K562 (cell line): ENCODE results near the gene SPAG16. TPM values are rescaled to one million over a fixed set of nuclear protein-coding genes. Genes with fewer than 3 reads are reported as not detected.

Experiments used
- ATAC-seq: fragments of 200-7000 bp; cut with Tn5 transposase; 3 replicates; pipeline ENCODE4 v1.9.1; 2020; ENCODE audit warnings: moderate library complexity
- BruUV-seq: library from RNA; stranded (reverse); fragments of 400-500 nt; replicated peaks from 2 replicates; lab custom pipeline; 2021; lab: Mats Ljungman, UMichigan
- CTCF ChIA-PET: fragments of 300-600 bp; formaldehyde crosslinking; extraction: SDS; loops from one replicate; lab custom pipeline; 2021; ENCODE audit warnings: low intra/inter-chr PET ratio; lab: Yijun Ruan, JAX
- POLR2A ChIA-PET: fragments of 300-600, 350-650 bp; sonication (Branson Sonifier 250); formaldehyde crosslinking; extraction: SDS; loops from one replicate; lab custom pipeline; 2021; ENCODE audit warnings: antibody characterized with exemption, inconsistent platforms; lab: Yijun Ruan, JAX
- DNase-seq, 4 experiments: peaks; one replicate each; pipeline versions ENCODE4 v3.0.0 to v3.0.0-alpha.2; 2011 to 2018; ENCODE audit warnings: low spot score in 3 of 4, mixed read lengths in 3 of 4; ENCODE audit errors: extremely low read depth in 1 of 4
- FAIRE-seq: peaks from 2 replicates; lab custom pipeline; 2011; peaks lifted over from hg19 to GRCh38; lab: Jason Lieb, UNC
- H2AFZ ChIP-seq: 2 replicates; pipeline ENCODE4 v1.6.0; 2011; ENCODE audit warnings: low read depth, low read length, control low read depth, inconsistent platforms
- H3K27ac ChIP-seq: fragments of 200-600 bp; 3 replicates; pipeline ENCODE4 v1.8.0; 2011; ENCODE audit warnings: low read depth, mild to moderate bottlenecking, control low read depth, inconsistent platforms, low read length, moderate library complexity, mixed read lengths; ENCODE audit errors: extremely low read depth
- H3K27me3 ChIP-seq, 2 experiments: fragments of 300-600 bp in 1 of 2; 2 replicates in 1 of 2; 3 replicates in 1 of 2; pipeline versions ENCODE4 v1.6.0 to v1.8.0; 2011; ENCODE audit warnings: inconsistent platforms in 2 of 2, low read length in 2 of 2, mild to moderate bottlenecking in 1 of 2, mixed read lengths in 1 of 2, moderate library complexity in 1 of 2; ENCODE audit not compliant: control insufficient read depth in 2 of 2, insufficient read depth in 2 of 2
- H3K36me3 ChIP-seq: fragments of 300-600 bp; 3 replicates; pipeline ENCODE4 v1.8.0; 2011; ENCODE audit warnings: mild to moderate bottlenecking, low read length, inconsistent platforms; ENCODE audit not compliant: control insufficient read depth, insufficient read depth
- H3K4me1 ChIP-seq, 2 experiments: fragments of 200-600 bp in 1 of 2; replicated peaks in 1 of 2; 2 replicates in 1 of 2; 3 replicates in 1 of 2; pipeline versions ENCODE4 v1.5.1 to v1.8.0; 2011; ENCODE audit warnings: inconsistent platforms in 2 of 2, low read length in 2 of 2, mild to moderate bottlenecking in 1 of 2, mixed read lengths in 1 of 2, moderate library complexity in 1 of 2; ENCODE audit not compliant: control insufficient read depth in 2 of 2, insufficient read depth in 2 of 2
- H3K4me2 ChIP-seq: 2 replicates; pipeline ENCODE4 v1.6.1; 2011; ENCODE audit warnings: low read length, control low read depth, inconsistent platforms, mixed read lengths; ENCODE audit not compliant: insufficient read depth
- H3K4me3 ChIP-seq: fragments of 200-600 bp; sonication (generic), shearing (Covaris generic); 2 replicates; pipeline ENCODE4 v1.5.1; 2016; ENCODE audit warnings: control low read depth, inconsistent platforms
- H3K79me2 ChIP-seq: fragments of 200-600 bp; 3 replicates; pipeline ENCODE4 v1.8.0; 2011; ENCODE audit warnings: low read length, inconsistent platforms; ENCODE audit not compliant: control insufficient read depth, insufficient read depth
- H3K9ac ChIP-seq, 2 experiments: 2 replicates each; pipeline versions ENCODE4 v1.6.0 to v1.6.1; 2011; ENCODE audit warnings: low read depth in 2 of 2, low read length in 2 of 2, control low read depth in 1 of 2, inconsistent platforms in 1 of 2, mild to moderate bottlenecking in 1 of 2, mixed read lengths in 1 of 2; ENCODE audit not compliant: insufficient read depth in 1 of 2
- H3K9me1 ChIP-seq: one replicate; pipeline ENCODE4 v1.6.0; 2011; ENCODE audit warnings: inconsistent platforms, mild to moderate bottlenecking, low read length, moderate library complexity; ENCODE audit not compliant: control insufficient read depth, insufficient read depth
- H3K9me3 ChIP-seq: replicated peaks from 2 replicates; pipeline ENCODE4 v1.5.1; 2011; ENCODE audit warnings: low read depth, low read length, inconsistent platforms; ENCODE audit not compliant: control insufficient read depth, insufficient read depth
- H4K20me1 ChIP-seq: replicated peaks from 2 replicates; pipeline ENCODE4 v1.6.1; 2011; ENCODE audit warnings: low read length, inconsistent platforms, mixed read lengths; ENCODE audit not compliant: control insufficient read depth, insufficient read depth
- HEY1 ChIP-seq: fragments of 250-450 bp; sonication (Bioruptor Pico); IDR thresholded peaks from 2 replicates; pipeline ENCODE4 v1.5.0; 2020; ENCODE audit warnings: mild to moderate bottlenecking, moderate library complexity, borderline replicate concordance
- NFE2L1 ChIP-seq: fragments of 450-650 bp; IDR thresholded peaks from 2 replicates; pipeline ENCODE4 v1.6.1; 2016; ENCODE audit warnings: missing genetic modification characterization, low read depth, mild to moderate bottlenecking, missing compliant biosample characterization, moderate library complexity, borderline replicate concordance
- PKNOX1 ChIP-seq: fragments of 450-650 bp; IDR thresholded peaks from 2 replicates; pipeline ENCODE4 v1.6.1; 2016
- RCOR1 ChIP-seq, 2 experiments: IDR thresholded peaks; 2 replicates each; pipeline ENCODE4 v1.6.1; 2012; ENCODE audit warnings: low read depth in 2 of 2, low read length in 2 of 2, borderline replicate concordance in 1 of 2, improper control_type of control experiment in 1 of 2
- WHSC1 ChIP-seq: IDR thresholded peaks from one replicate; pipeline ENCODE4 v1.6.1; 2012; ENCODE audit warnings: low read length, control low read depth, inconsistent platforms
- ZNF583 ChIP-seq: fragments of 250-450 bp; sonication (Bioruptor Pico); IDR thresholded peaks from 2 replicates; pipeline ENCODE4 v1.4.0; 2020
- WGBS: fragments of 100-300 bp; shearing (Covaris generic); methylation state at CpG from one replicate; pipeline ENCODE4 v1.1.6; 2016; ENCODE audit warnings: low coverage, mixed read lengths; ENCODE audit not compliant: insufficient coverage; ENCODE audit errors: missing lambda C conversion rate; 5-methylcytosine and 5-hydroxymethylcytosine counted together
- in situ Hi-C: fragments of 300-500 bp; cut with MboI; formaldehyde crosslinking; loops from 4 replicates; pipeline ENCODE4 v1.15.0; 2018; ENCODE audit warnings: inconsistent platforms, mixed read lengths
- intact Hi-C: fragments of 100-400 bp; cut with micrococcal nuclease; formaldehyde crosslinking; loops from 2 replicates; pipeline ENCODE4 v1.14.2; 2022
- polyA plus RNA-seq, 8 experiments: library from polyadenylated mRNA; depleted of rRNA in 4 of 8; stranded (reverse) in 5 of 8; unstranded in 3 of 8; fragments of >200 nt; fragmentation: Nextera tagmentation in 2 of 8; fragmentation: Illumina TruSeq in 1 of 8; extraction: Ambion mirVana in 2 of 8; extraction: Trizol in 1 of 8; gene quantifications; 2 replicates each; pipeline versions ENCODE4 v1.2.1 to v1.2.3, GENCODE V29; 2011 to 2014; ENCODE audit warnings: inconsistent platforms in 1 of 8, missing spikeins in 1 of 8
- total RNA-seq, 7 experiments: library from RNA; depleted of rRNA in 6 of 7; stranded (reverse); fragments of >200 nt in 6 of 7; fragmentation: Illumina TruSeq in 2 of 7; extraction: Trizol in 2 of 7; gene quantifications; 2 replicates each; pipeline versions ENCODE4 v1.2.1 to v1.2.3, GENCODE V29; 2011 to 2021; ENCODE audit warnings: low replicate concordance in 1 of 7

Gene SPAG16
- total and polyA plus RNA-seq, 9 of the 15 experiments (the other 6 are each of a cell fraction or from before 2014, with no cell fraction given), result 0.98 to 5.9 (median 3.5) TPM

- DNase-seq (no peak), ATAC-seq (no peak), FAIRE-seq (no peak)
- Histone ChIP-seq H2AFZ (no peak overlapping the region), H3K4me3 (no peak overlapping the region), H3K9me1 (no peaks in the 10 kb centered on the region), H3K27ac (no peak overlapping the region), H3K4me1 (no peaks in the 10 kb centered on the region), H3K9ac (no peak overlapping the region), H3K79me2 (no peaks in the 10 kb centered on the region), H3K27me3 (no peaks in the 10 kb centered on the region), H4K20me1 (no peaks in the 10 kb centered on the region), H3K9me3 (no peaks in the 10 kb centered on the region), H3K4me2 (no peak overlapping the region), H3K36me3 (no peaks in the 10 kb centered on the region)
- POLR2A ChIA-PET, result interaction anchor here (0.6 kb wide), 1 partner anchor 16 kb away, joined by 3 read pairs; no protein-coding TSS in a partner anchor
- no TSS peak for BruUV-seq
- WGBS, result 0% methylated on average over 4 of the region's 4 CpGs
- CTCF ChIA-PET, result no interaction called here
- TF ChIP-seq RCOR1 (IDR thresholded peaks at IDR 0.05; ENCODE audit: borderline replicate concordance in 1 of 2, low read depth in 2 of 2, low read length in 2 of 2) (no peak), HEY1 (CRISPR knock-in tag) (no peak), PKNOX1 (no peak), ZNF583 (no peak), NFE2L1 (no peak), WHSC1 (no peak)
- intact Hi-C loops (no loop called here), in situ Hi-C loops (no loop called here)
Measured at GRCh38 chr2:214096208-214096715, 812.0 kb downstream of the SPAG16 start.
